Measurements from ENCODE around the gene LY6G5B.

The LY6G5B gene, protein sequence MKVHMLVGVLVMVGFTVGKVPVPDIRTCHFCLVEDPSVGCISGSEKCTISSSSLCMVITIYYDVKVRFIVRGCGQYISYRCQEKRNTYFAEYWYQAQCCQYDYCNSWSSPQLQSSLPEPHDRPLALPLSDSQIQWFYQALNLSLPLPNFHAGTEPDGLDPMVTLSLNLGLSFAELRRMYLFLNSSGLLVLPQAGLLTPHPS

GRCh38 chr6:31669676-31670075, at the start of gene LY6G5B:
LY6G5B (plus strand) TSS chr6:31669976; CDS start chr6:31670951, 975 bp downstream.
- no peak for DNase-seq

DNA sequence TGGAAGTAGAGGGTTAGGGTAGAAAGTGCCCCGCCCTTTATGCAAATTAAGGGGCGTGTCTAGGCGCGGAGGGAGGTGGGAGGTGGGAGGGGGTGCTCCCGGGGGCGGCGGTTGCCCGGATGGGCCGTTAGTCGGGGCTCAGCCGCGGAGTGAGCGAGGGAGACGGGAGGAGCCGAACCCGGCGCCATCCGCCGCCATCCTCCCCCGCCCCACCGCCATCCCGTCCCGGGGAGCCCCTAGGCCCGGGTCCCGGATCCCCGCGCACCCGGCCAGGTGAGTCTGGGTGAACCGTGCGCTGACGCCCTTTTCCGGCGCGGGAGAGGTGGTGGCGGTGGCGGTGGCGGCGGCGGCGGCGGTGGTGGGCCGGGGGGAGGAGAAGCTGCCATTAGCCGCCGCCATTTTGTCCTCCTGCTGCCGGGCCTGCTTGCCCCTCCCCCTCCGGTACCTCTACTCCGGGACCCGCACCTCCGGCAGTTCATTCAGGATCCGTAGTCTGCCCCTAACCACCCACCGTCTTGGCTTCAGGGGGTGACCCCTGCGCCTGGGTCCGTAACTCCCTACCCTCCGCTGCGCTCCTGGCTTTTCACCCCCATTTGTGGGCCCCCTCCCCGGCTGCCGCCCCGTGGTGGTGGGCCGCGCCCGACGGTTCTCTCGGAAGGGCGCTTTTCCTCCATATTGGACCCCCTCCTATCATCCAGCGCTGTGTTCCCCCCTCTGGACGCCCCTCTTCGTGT, 49.0 kb upstream of the LY6G5B start, which contains the start of gene PRRC2A:
TSS of gene PRRC2A (plus strand) at position 130 of the 734 bp plus-strand sequence. CDS start 2,075 bp downstream, outside the sequence.
- peak; percentile 91 for DNase-seq

DNA sequence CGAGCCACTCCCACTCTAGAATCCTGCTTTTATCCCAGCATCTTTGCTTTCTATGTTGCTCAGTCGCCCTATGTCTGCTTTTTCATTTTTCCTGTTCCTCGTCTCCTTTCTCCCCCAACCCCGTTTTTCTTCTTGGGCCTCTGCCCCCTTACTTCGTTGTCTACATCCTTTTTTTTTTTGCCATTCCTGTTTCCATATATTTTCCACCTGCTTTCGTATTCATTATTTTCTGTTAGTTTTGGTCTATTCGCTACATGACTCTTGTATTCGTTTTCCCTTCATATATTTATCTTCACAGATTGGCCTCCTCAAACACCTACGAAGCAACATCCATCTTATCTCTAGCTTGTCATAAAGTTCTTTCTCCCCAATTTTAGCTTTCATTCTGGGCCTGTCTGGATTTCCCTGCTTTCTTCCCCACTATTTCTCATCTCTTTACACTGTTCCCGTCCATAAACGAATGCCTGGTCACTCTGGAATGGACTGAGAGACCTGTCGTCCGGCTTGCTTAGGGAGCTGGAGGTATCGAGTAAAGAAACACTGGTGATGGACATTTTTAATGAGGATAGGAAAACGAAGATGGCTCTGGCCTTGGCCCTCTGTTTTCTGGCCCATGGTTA, 48.3 kb upstream of the LY6G5B start:
- no peak for DNase-seq

DNA sequence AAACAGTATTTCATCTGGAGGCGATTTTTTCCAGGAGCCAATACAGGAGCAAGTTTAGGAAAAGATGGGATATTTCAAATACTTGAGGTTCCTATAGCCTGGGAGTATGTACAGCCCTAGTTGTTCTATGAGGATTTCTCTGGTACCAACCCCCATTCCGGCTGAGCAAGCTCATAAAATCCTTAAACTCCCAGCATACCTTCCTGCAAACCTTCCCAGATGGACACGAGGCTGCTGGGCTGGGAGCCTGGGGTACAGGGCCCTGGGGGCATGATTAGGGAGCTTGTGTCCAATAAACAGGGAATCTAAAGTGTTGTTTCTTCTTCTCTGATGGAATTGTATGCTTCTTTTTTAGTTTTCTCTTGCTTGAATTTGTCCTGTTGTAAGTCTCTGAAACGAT, 47.8 kb upstream of the LY6G5B start:
- DNase-seq = no peak

GRCh38 chr6:31622684-31623091, 47.1 kb upstream of the LY6G5B start:
- DNase-seq = peak; percentile 31

DNA sequence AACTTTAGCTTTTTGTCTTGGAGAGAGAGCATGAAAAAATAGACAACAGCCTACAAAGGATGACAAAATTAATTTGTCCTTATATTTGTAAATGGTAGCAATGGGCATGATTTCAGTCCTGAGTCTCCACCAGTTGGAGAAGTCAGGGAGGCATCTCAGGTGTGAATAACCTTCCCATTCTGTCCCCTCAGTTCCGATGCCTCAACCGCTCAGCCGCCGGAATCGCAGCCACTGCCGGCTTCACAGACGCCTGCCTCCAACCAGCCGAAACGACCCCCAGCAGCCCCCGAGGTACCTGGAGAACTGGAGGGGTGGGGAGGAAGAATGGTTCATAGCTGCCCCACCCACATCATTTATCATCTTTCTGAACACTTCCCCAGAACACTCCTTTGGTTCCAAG, 45.7 kb upstream of the LY6G5B start:
- no peak for DNase-seq

DNA sequence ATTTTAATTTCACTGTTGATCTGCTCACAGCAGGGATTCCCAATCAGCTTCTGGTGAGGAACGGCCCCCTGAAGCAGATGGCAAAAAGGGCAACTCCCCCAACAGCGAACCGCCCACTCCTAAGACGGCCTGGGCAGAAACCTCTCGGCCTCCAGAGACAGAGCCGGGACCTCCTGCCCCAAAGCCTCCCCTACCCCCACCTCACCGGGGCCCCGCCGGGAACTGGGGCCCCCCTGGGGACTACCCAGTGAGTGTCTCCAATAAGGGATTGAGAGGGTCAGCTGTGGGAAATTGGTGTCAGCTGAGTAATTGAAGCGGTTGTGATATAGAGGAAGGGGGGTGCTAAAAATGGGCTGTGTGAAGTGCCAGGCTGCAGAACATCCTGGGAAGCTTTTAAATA, 42.8 kb upstream of the LY6G5B start:
- DNase-seq = no peak

- DNase-seq = no peak
These were observed 42.0 kb upstream of the LY6G5B start for GRCh38 chr6:31627690-31628287.

DNA sequence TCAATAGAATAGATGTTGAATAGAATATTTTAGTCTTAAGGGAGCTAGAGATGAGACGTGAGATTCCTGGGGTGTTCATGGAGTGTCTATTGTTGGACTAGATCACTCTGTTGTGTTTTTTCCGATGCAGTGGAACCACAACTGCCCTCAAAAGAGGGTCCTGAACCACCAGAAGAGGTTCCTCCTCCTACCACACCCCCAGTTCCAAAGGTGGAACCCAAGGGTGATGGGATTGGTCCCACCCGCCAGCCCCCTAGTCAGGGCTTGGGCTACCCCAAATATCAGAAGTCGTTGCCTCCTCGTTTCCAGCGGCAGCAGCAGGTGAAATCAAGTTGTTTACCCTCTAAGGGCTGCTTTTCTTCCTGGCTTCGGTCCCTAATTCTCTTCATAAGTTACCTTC, 40.8 kb upstream of the LY6G5B start:
- DNase-seq = no peak

- DNase-seq = no peak
These were observed 39.4 kb upstream of the LY6G5B start for GRCh38 chr6:31630177-31630934.

DNA sequence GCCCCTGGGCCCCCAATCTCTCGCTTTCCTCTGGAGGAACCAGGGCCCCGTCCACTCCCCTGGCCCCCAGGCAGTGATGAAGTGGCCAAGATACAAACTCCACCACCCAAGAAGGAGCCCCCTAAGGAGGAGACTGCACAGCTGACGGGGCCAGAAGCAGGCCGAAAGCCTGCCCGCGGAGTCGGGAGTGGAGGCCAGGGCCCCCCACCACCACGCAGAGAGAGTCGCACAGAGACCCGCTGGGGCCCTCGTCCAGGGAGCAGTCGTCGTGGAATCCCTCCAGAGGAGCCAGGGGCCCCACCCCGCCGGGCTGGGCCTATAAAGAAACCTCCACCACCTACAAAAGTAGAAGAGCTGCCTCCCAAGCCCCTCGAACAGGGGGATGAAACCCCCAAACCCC, 38.6 kb upstream of the LY6G5B start:
- DNase-seq = no peak

GRCh38 chr6:31631681-31632278, 38.0 kb upstream of the LY6G5B start:
- no peak for DNase-seq

DNA sequence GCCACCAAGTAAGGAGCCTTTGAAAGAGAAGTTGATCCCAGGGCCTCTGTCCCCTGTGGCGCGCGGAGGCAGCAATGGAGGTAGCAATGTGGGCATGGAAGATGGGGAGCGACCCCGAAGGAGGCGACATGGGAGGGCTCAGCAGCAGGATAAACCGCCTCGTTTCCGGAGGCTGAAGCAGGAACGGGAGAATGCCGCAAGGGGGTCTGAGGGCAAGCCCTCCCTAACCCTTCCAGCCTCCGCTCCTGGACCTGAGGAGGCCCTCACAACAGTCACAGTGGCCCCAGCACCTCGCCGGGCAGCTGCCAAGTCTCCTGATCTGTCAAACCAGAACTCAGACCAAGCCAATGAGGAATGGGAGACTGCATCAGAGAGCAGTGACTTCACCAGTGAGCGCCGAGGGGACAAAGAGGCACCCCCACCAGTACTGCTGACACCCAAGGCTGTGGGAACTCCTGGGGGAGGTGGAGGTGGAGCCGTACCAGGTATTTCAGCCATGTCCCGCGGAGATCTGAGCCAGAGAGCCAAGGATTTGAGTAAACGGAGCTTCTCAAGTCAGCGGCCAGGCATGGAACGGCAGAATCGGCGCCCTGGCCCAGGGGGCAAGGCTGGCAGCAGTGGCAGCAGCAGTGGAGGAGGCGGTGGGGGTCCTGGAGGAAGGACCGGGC, 37.4 kb upstream of the LY6G5B start:
- no peak for DNase-seq

GRCh38 chr6:31633447-31633846, 36.3 kb upstream of the LY6G5B start:
- no peak for DNase-seq

DNA sequence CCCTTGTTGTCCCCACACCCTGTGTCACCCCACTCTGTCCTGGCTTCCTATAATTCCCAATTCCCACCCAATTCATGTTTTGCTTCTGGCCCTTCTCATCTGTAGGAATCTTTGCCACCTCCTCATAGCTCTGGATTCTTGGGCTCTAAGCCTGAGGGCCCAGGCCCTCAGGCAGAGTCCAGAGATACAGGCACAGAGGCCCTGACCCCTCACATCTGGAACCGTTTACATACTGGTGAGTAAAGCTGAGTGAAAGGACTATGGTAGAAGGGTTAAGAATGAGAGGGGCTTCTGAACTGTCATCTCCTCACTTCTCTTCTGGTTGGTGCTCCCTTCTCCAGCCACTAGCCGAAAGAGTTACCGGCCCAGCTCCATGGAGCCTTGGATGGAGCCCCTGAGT, 35.6 kb upstream of the LY6G5B start:
- no peak for DNase-seq

DNA sequence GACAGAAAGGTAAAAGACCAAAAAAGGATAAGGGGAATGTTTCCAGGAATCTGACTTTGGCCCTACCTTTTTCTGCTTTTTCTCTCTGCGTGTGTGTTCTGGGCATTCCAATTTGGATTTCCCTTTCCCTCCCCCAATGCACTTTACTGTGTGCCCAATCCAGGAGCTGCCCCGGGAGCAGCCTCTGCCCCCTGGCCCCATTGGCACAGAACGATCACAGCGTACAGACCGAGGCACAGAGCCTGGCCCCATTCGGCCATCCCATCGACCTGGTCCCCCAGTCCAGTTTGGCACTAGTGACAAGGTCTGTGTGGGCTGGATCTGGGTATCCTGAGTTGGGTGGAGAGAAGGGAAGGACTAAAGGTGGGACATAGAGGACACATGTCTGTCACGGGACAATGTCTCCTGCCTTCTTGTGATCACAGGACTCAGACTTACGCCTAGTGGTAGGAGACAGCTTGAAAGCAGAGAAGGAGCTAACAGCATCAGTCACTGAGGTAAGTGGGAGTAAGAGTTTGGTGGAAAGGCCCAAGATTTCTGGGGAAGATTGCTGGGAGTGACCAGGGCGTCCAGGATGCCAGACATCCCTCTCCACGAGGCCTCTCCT, 34.7 kb upstream of the LY6G5B start:
- DNase-seq = no peak

DNA sequence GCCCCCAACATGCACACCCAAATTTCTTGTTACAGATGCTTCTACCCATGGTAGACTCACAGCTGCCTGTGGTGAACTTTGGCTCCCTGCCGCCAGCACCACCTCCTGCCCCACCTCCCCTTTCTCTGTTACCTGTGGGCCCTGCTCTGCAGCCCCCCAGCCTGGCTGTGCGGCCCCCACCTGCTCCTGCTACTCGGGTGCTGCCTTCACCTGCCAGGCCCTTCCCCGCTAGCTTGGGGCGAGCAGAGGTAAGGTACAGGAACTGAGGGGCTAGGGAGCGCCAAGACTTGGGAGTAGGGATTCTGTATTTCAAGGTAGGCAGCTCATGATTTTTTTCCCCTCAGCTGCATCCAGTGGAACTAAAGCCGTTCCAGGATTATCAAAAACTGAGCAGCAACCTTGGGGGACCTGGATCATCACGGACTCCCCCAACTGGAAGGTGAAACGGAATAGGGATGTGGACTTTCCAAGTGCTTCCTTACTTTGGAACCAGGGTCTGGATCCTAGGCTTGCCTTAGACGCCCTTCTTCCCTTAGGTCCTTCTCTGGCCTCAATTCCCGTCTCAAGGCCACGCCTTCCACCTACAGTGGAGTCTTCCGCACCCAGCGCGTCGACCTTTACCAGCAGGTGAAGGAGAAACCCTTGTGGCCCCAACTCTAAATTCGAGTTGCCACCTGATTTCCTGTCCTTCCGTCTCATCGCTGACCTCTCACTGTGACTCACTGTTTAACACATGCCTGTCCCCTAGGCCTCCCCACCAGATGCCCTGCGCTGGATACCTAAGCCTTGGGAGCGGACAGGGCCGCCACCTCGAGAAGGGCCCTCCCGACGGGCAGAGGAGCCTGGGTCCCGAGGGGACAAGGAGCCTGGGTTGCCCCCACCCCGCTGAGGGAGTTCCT, 32.8 kb upstream of the LY6G5B start:
- DNase-seq = no peak

DNA sequence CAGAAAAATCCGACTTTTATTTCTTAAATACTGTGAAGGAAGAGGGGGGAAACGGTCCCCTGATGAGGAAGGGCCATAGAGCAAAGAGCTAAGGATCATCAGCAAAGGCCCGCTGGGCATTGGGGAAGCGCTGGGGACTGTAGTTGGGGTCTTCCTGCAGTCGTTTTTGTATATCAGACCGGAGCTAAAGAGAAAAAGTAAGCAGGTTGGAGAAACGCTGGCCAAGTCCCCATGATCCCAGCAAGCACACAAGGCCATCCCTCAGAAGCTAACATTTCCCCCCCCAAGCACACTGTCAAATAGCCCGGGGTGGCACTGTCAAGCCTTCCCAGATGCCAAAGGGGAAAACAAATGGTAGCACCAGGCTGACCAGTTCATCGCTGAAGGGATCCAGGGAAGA, 30.7 kb upstream of the LY6G5B start:
- no peak for DNase-seq

DNA sequence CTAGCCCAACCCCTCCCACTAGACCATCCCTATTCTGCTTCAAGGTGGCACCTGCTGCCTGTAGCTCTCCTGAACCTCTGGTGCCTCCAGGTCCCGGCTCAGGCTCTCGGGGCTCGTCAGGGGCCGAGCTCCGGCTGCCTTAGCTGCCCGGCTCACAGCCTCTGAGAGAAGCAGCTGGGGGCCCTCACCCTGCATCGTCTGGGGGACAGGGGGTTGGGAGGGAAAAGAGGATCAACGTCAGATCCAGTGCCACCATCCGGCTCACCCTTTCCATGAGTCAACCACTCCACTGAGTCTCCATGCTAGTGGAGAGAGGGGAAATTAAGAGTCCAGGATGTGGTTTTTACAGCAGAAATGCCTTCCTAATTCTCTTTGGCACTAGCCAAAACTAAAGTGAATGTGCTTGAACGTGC, 30.3 kb upstream of the LY6G5B start:
- DNase-seq = no peak

GRCh38 chr6:31640612-31641011, 29.2 kb upstream of the LY6G5B start:
- no peak for DNase-seq

Measured in hematopoietic multipotent progenitor cell treated with erythropoietin and hydrocortisone succinate and interleukin-3 and kit ligand, for 6 days (in vitro differentiated cells).